Tibial nerve (tissue), 4 donors: ENCODE measurements around the gene ZNRF1. TPM values are rescaled to one million over a fixed set of nuclear protein-coding genes. Genes with fewer than 3 reads are reported as not detected.

Experiments
- DNase-seq, 2 donors: peaks; one replicate each; pipeline ENCODE4 v3.0.0-alpha.2; 2019; ENCODE audit warnings: low spot score in 2 of 2
- H3K27ac ChIP-seq, 4 donors: fragments of 200-600 bp; sonication (generic) in 3 of 4; one replicate each; pipeline ENCODE4 v1.5.1; 2017 to 2019; ENCODE audit warnings: mild to moderate bottlenecking in 1 of 4
- H3K27me3 ChIP-seq, 2 donors: fragments of 200-600 bp; sonication (generic) in 1 of 2; one replicate each; pipeline versions ENCODE4 v1.5.1 to v1.6.0; 2017 to 2019
- H3K36me3 ChIP-seq, 3 donors: fragments of 200-600 bp; sonication (generic); one replicate each; pipeline ENCODE4 v1.5.1; 2018 to 2019
- H3K4me1 ChIP-seq, 4 donors: fragments of 200-600 bp; sonication (generic) in 3 of 4; one replicate each; pipeline ENCODE4 v1.5.1; 2017 to 2019
- H3K4me3 ChIP-seq, 4 donors: fragments of 200-600 bp; sonication (generic) in 3 of 4; one replicate each; pipeline ENCODE4 v1.5.1; 2017 to 2019; ENCODE audit warnings: mild to moderate bottlenecking in 1 of 4, moderate library complexity in 1 of 4
- H3K9me3 ChIP-seq, 4 donors: fragments of 200-600 bp; sonication (generic) in 3 of 4; one replicate each; pipeline ENCODE4 v1.5.1; 2017 to 2019
- EP300 ChIP-seq, 2 donors: sonication (generic); formaldehyde crosslinking; IDR thresholded peaks; one replicate each; pipeline ENCODE4 v1.6.1; 2017; ENCODE audit warnings: antibody characterized with exemption in 2 of 2, mild to moderate bottlenecking in 1 of 2
- POLR2A ChIP-seq, 2 donors: fragments of 450-650 bp; IDR thresholded peaks; one replicate each; pipeline ENCODE4 v1.6.1; 2017; ENCODE audit warnings: antibody characterized with exemption in 2 of 2, mild to moderate bottlenecking in 2 of 2, moderate library complexity in 2 of 2
- WGBS, 2 donors: methylation state at CpG; one replicate each; pipeline ENCODE4 v1.1.5; 2018; 5-methylcytosine and 5-hydroxymethylcytosine counted together
- total RNA-seq, 4 donors: library from RNA; depleted of rRNA; stranded (reverse); fragments of >200 nt; gene quantifications; one replicate each; pipeline ENCODE4 v1.1.0, GENCODE V29; 2016
- TF ChIP-seq, protein P1 (sequence below), 5 experiments: fragments of 200-600 bp in 3 of 5; fragments of 450-650 bp in 2 of 5; sonication (generic) in 3 of 5; IDR thresholded peaks; one replicate each; pipeline ENCODE4 v1.5.1; 2016 to 2019; ENCODE audit warnings: antibody characterized with exemption in 5 of 5, mild to moderate bottlenecking in 3 of 5, moderate library complexity in 2 of 5

The ZNRF1 gene
- total RNA-seq, 4 donors from 2014 or later = 10.3 to 31.4 (median 14.7) TPM

DNA sequence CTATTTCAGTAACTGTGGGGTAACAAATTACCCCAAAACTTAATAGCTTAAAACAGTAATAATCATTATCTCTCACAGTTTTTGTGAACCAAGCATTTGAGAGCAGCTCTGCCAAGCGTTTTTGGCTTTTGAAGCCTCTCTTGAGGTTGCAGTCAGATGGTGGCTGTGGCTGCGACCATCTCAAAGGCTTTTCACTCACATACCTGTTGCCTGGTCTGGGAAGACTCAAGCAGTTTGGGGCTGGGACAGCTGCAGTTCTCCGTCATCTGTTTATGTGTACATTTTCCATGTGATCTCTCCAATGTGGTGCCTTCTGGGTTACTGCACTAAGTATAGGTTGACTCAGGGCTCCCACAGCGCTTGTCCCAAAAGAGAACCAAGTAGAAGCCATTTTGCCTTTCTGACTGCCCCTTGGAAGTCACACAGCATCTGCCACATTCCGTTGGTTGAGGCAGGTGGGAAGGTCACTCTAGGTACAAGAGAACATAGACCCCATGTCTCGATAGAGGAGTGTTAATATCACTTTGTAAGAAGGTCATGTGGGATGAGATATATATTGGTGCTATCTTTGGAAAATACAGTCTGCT is 68.1 kb downstream of the ZNRF1 start:
- no peak for DNase-seq
- Histone ChIP-seq H3K9me3 (no peaks in the 10 kb centered on the region), H3K27ac (no peak overlapping the region), H3K27me3 (no peaks in the 10 kb centered on the region), H3K4me1 (peaks cover 0 to 23% (median 0%) of the 10 kb centered on the region in 4 donors), H3K4me3 (no peak overlapping the region), H3K36me3 (no peaks in the 10 kb centered on the region)
- WGBS, 2 donors = 89 to 93% methylated on average over 6 of the region's 6 CpGs
- no peak for TF ChIP-seq POLR2A (IDR thresholded peaks at IDR 0.05)
- TF ChIP-seq, protein P1, sequence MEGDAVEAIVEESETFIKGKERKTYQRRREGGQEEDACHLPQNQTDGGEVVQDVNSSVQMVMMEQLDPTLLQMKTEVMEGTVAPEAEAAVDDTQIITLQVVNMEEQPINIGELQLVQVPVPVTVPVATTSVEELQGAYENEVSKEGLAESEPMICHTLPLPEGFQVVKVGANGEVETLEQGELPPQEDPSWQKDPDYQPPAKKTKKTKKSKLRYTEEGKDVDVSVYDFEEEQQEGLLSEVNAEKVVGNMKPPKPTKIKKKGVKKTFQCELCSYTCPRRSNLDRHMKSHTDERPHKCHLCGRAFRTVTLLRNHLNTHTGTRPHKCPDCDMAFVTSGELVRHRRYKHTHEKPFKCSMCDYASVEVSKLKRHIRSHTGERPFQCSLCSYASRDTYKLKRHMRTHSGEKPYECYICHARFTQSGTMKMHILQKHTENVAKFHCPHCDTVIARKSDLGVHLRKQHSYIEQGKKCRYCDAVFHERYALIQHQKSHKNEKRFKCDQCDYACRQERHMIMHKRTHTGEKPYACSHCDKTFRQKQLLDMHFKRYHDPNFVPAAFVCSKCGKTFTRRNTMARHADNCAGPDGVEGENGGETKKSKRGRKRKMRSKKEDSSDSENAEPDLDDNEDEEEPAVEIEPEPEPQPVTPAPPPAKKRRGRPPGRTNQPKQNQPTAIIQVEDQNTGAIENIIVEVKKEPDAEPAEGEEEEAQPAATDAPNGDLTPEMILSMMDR (IDR thresholded peaks at IDR 0.05) = no peak

DNA sequence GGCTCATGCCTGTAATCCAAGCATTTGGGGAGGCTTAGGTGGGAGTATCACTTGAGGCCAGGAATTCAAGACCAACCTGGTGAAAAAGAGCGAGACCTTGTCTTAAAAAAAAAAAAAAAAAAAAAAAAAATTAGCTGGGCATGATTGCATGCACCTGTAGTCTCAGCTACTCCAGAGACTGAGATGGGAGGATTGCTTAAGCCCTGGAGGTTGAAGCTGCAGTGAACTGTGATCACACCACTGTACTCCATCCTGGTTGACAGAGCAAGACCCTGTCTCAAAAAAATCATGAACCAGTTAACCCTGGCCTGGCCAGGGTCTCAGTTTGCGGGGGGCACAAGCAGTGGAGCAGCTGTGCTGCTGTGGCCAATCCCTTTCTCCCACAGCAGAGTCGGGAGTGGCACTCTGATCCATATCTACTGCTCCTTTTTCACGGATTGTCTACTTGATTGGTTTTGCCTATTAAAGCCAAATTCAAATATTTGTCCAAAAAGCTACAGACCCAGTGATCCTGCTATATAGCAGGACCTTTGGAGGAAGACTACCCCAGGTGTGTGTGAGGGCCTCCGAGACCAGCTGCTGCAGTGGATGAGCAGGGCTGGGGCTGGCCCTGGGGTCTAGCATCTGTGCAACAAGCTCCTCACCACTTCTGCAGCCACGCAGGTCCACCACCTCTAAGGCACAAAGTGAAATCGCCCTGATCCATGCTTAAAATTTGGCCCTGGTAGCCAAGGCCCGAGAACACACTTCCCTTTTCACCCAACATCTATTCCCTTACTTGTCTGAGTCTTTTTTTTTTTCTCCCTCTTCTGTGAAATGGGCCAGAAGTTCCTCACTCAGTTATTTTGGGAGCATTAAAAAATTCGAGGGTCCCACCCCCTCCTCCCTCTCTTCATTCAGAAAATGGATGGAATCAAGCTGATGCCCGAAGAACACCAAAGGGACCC is 69.5 kb downstream of the ZNRF1 start:
- Histone ChIP-seq H3K27ac (no peak overlapping the region), H3K9me3 (no peaks in the 10 kb centered on the region), H3K4me3 (no peak overlapping the region), H3K27me3 (no peaks in the 10 kb centered on the region), H3K36me3 (no peaks in the 10 kb centered on the region), H3K4me1 (peaks cover 0 to 11% (median 0%) of the 10 kb centered on the region in 4 donors)
- 91% methylated on average over 10 of the region's 10 CpGs for WGBS, 2 donors
- no peak for DNase-seq
- TF ChIP-seq, protein P1 (IDR thresholded peaks at IDR 0.05) = no peak
- no peak for TF ChIP-seq POLR2A (IDR thresholded peaks at IDR 0.05)
- no peak for TF ChIP-seq EP300 (IDR thresholded peaks at IDR 0.05)

GRCh38 chr16:75070012-75070841 is 71.4 kb downstream of the ZNRF1 start:
- WGBS, 2 donors = 58 to 59% methylated on average over 11 of the region's 11 CpGs
- no peak for DNase-seq
- Histone ChIP-seq H3K4me1 (peaks cover 0 to 23% (median 2%) of the 10 kb centered on the region in 4 donors), H3K9me3 (no peaks in the 10 kb centered on the region), H3K27me3 (no peaks in the 10 kb centered on the region), H3K4me3 (no peak overlapping the region), H3K27ac (no peak overlapping the region), H3K36me3 (no peaks in the 10 kb centered on the region)
- TF ChIP-seq, protein P1 (IDR thresholded peaks at IDR 0.05) = no peak
- TF ChIP-seq EP300 (IDR thresholded peaks at IDR 0.05) (no peak), POLR2A (IDR thresholded peaks at IDR 0.05) (no peak)

DNA sequence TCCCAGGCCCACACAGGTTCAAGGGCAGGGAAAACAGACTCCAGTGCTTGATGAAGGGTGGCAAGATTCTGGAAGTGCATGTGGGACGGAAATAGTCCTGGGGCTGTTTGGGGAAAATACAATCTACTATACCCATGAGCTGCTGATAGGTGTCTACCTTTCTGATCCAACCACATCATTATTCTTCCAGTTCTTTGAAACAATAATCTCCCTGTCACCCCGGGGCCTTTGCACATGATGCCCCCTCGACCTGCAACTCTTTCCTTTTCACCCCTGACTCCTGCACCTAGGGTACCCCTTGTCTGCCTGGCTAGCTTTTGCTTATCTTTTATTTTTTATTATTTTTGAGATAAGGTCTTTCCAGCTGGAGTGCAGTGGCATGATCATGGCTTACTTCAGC is 72.8 kb downstream of the ZNRF1 start:
- WGBS, 2 donors = 95 to 97% methylated on average over 3 of the region's 3 CpGs
- DNase-seq = no peak
- Histone ChIP-seq H3K36me3 (no peaks in the 10 kb centered on the region), H3K4me1 (peaks cover 0 to 28% (median 2%) of the 10 kb centered on the region in 4 donors), H3K27me3 (no peaks in the 10 kb centered on the region), H3K27ac (no peak overlapping the region), H3K4me3 (no peak overlapping the region), H3K9me3 (no peaks in the 10 kb centered on the region)
- TF ChIP-seq EP300 (IDR thresholded peaks at IDR 0.05) (no peak), POLR2A (IDR thresholded peaks at IDR 0.05) (no peak)
- TF ChIP-seq, protein P1 (IDR thresholded peaks at IDR 0.05) = no peak
